HepG2 (cell line): ENCODE results near the gene DSG4. TPM values are rescaled to one million over a fixed set of nuclear protein-coding genes. Genes with fewer than 3 reads are reported as not detected.
A peak's percentile ranks its signal among the peaks of the same experiment; 100 is the strongest.

Experiments
- ATAC-seq: fragments of 200-7000 bp; cut with Tn5 transposase; 3 replicates; pipeline ENCODE4 v1.9.1; 2020; ENCODE audit warnings: mild to moderate bottlenecking, moderate library complexity
- BruUV-seq: library from RNA; stranded (reverse); fragments of 400-500 nt; replicated peaks from 2 replicates; lab custom pipeline; 2021; lab: Mats Ljungman, UMichigan
- CTCF ChIA-PET: fragments of 300-600 bp; formaldehyde crosslinking; extraction: SDS; loops from one replicate; lab custom pipeline; 2021; ENCODE audit warnings: low total read pairs, inconsistent platforms, low intra/inter-chr PET ratio; lab: Yijun Ruan, JAX
- POLR2A ChIA-PET: fragments of 350-600 bp; sonication (Branson Sonifier 250); formaldehyde crosslinking; loops from one replicate; lab custom pipeline; 2020; ENCODE audit warnings: antibody characterized with exemption, inconsistent platforms; lab: Yijun Ruan, JAX
- DNase-seq: peaks from one replicate; pipeline ENCODE4 v3.0.0-alpha.2; 2015; ENCODE audit warnings: low spot score
- FAIRE-seq: peaks from 3 replicates; lab custom pipeline; 2011; peaks lifted over from hg19 to GRCh38; lab: Jason Lieb, UNC
- H2AFZ ChIP-seq: one replicate; pipeline ENCODE4 v1.6.1; 2011; ENCODE audit warnings: low read length, inconsistent platforms
- H3K27ac ChIP-seq: fragments of 300-600 bp; 3 replicates; pipeline ENCODE4 v1.8.0; 2011; ENCODE audit warnings: mixed run types, mild to moderate bottlenecking, mixed read lengths, low read length, inconsistent platforms; ENCODE audit not compliant: insufficient read depth; ENCODE audit errors: extremely low read length
- H3K27me3 ChIP-seq, 2 experiments: fragments of 200-600 bp in 1 of 2; 2 replicates in 1 of 2; 3 replicates in 1 of 2; pipeline versions ENCODE4 v1.6.0 to v1.8.0; 2011; ENCODE audit warnings: low read length in 2 of 2, mild to moderate bottlenecking in 2 of 2, moderate library complexity in 2 of 2, inconsistent platforms in 1 of 2; ENCODE audit not compliant: insufficient read depth in 2 of 2, control insufficient read depth in 1 of 2
- H3K36me3 ChIP-seq, 2 experiments: fragments of 200-600 bp in 1 of 2; replicated peaks in 1 of 2; 2 replicates in 1 of 2; 3 replicates in 1 of 2; pipeline versions ENCODE4 v1.5.1 to v1.8.0; 2011; ENCODE audit warnings: low read length in 2 of 2, inconsistent platforms in 1 of 2; ENCODE audit not compliant: insufficient read depth in 2 of 2, control insufficient read depth in 1 of 2
- H3K4me1 ChIP-seq: 2 replicates; pipeline ENCODE4 v1.5.1; 2012; ENCODE audit warnings: low read length, inconsistent platforms; ENCODE audit not compliant: insufficient read depth
- H3K4me2 ChIP-seq: 2 replicates; pipeline ENCODE4 v1.6.0; 2011; ENCODE audit warnings: low read depth, low read length, inconsistent platforms
- H3K4me3 ChIP-seq, 3 experiments: fragments of 200-600 bp in 1 of 3; sonication (generic), shearing (Covaris generic) in 1 of 3; replicated peaks in 1 of 3; 2 replicates each; pipeline ENCODE4 v1.5.1; 2011 to 2016; ENCODE audit warnings: low read length in 3 of 3, inconsistent platforms in 2 of 3, low read depth in 2 of 3, mild to moderate bottlenecking in 2 of 3, control low read depth in 1 of 3, mixed read lengths in 1 of 3; ENCODE audit not compliant: insufficient read depth in 1 of 3
- H3K79me2 ChIP-seq: one replicate; pipeline ENCODE4 v1.6.1; 2011; ENCODE audit warnings: low read length, inconsistent platforms; ENCODE audit not compliant: insufficient read depth
- H3K9ac ChIP-seq: 2 replicates; pipeline ENCODE4 v1.6.0; 2011; ENCODE audit warnings: mild to moderate bottlenecking, low read depth, low read length, inconsistent platforms; ENCODE audit not compliant: insufficient read depth
- H3K9me3 ChIP-seq: 2 replicates; pipeline ENCODE4 v1.5.1; 2012; ENCODE audit warnings: mild to moderate bottlenecking, low read length
- H4K20me1 ChIP-seq: 2 replicates; pipeline ENCODE4 v1.6.0; 2011; ENCODE audit warnings: inconsistent platforms, mild to moderate bottlenecking, low read length, moderate library complexity; ENCODE audit not compliant: insufficient read depth
- CEBPG ChIP-seq: IDR thresholded peaks from 2 replicates; pipeline ENCODE4 v1.6.1; 2016
- MAFK ChIP-seq, 2 experiments: IDR thresholded peaks in 1 of 2; conservative IDR thresholded peaks in 1 of 2; 2 replicates each; pipeline ENCODE4 v1.6.1; 2011; ENCODE audit warnings: improper control_type of control experiment in 2 of 2, low read length in 2 of 2
- PRDM4 ChIP-seq: sonication (generic); formaldehyde crosslinking; IDR thresholded peaks from 2 replicates; pipeline ENCODE4 v1.9.0; 2021; ENCODE audit warnings: missing genetic modification reagents, borderline replicate concordance
- RAD21 ChIP-seq: fragments of 450-650 bp; formaldehyde crosslinking; IDR thresholded peaks from 2 replicates; pipeline ENCODE4 v1.5.0; 2020; ENCODE audit warnings: mild to moderate bottlenecking
- RAD51 ChIP-seq: fragments of 450-650 bp; IDR thresholded peaks from 2 replicates; pipeline ENCODE4 v1.6.1; 2016; ENCODE audit warnings: borderline replicate concordance
- RBM22 ChIP-seq: fragments of 200-400 bp; formaldehyde crosslinking; optimal IDR thresholded peaks from 2 replicates; pipeline ENCODE3; 2017; ENCODE audit warnings: mild to moderate bottlenecking, low read length, moderate library complexity
- SP5 ChIP-seq: IDR thresholded peaks from 2 replicates; pipeline ENCODE4 v1.6.1; 2016; ENCODE audit warnings: low read depth, borderline replicate concordance
- SRF ChIP-seq: IDR thresholded peaks from 2 replicates; pipeline ENCODE4 v1.6.1; 2011; ENCODE audit warnings: mild to moderate bottlenecking, low read depth, low read length, moderate library complexity
- TFDP1 ChIP-seq: IDR thresholded peaks from 2 replicates; pipeline ENCODE4 v1.6.1; 2016; ENCODE audit warnings: missing compliant biosample characterization, missing genetic modification reagents, borderline replicate concordance
- TOPORS ChIP-seq: sonication (generic); formaldehyde crosslinking; IDR thresholded peaks from 2 replicates; pipeline ENCODE4 v1.8.0; 2023; ENCODE audit warnings: mild to moderate bottlenecking, missing genetic modification reagents
- UBTF ChIP-seq: sonication (generic); formaldehyde crosslinking; IDR thresholded peaks from 2 replicates; pipeline ENCODE4 v1.4.0; 2020; ENCODE audit warnings: mild to moderate bottlenecking, missing genetic modification reagents
- ZBTB7A ChIP-seq: sonication (generic); formaldehyde crosslinking; IDR thresholded peaks from 2 replicates; pipeline ENCODE4 v1.8.0; 2022; ENCODE audit warnings: mild to moderate bottlenecking, missing genetic modification reagents
- ZFX ChIP-seq: sonication (generic); formaldehyde crosslinking; IDR thresholded peaks from 2 replicates; pipeline ENCODE4 v1.4.0; 2020; ENCODE audit warnings: mild to moderate bottlenecking, low read depth, missing genetic modification reagents, moderate library complexity
- ZNF143 ChIP-seq: sonication (generic); formaldehyde crosslinking; IDR thresholded peaks from 2 replicates; pipeline ENCODE4 v1.4.0; 2020; ENCODE audit warnings: missing genetic modification reagents
- ZNF775 ChIP-seq: sonication (generic); formaldehyde crosslinking; IDR thresholded peaks from 2 replicates; pipeline ENCODE4 v1.4.0; 2020; ENCODE audit warnings: missing genetic modification reagents, mild to moderate bottlenecking, moderate library complexity, borderline replicate concordance
- WGBS: methylation state at CpG from one replicate; pipeline ENCODE4 v1.1.6; 2017; ENCODE audit warnings: low lambda C conversion rate; 5-methylcytosine and 5-hydroxymethylcytosine counted together
- in situ Hi-C: cut with HindIII; loops from 2 replicates; pipeline ENCODE4 v1.10.0; 2017; ENCODE audit warnings: low pct_unique_long_range_greater_than_20kb; ENCODE audit not compliant: extremely low pct_ligation_motif_present
- intact Hi-C: fragments of 100-400 bp; cut with micrococcal nuclease; formaldehyde crosslinking; loops from one replicate; pipeline ENCODE4 v1.10.0; 2022; ENCODE audit not compliant: unreplicated experiment
- polyA plus RNA-seq, 8 experiments: library from polyadenylated mRNA; depleted of rRNA in 3 of 8; stranded (reverse) in 7 of 8; unstranded in 1 of 8; fragments of >200 nt; fragmentation: Illumina TruSeq in 4 of 8; extraction: Trizol in 4 of 8; gene quantifications; 2 replicates each; pipeline versions ENCODE4 v1.2.1 to v1.2.3, GENCODE V29; 2011 to 2016; ENCODE audit warnings: low read depth in 4 of 8, missing spikeins in 1 of 8, mixed read lengths in 1 of 8; ENCODE audit not compliant: insufficient read depth in 1 of 8
- total RNA-seq, 5 experiments: library from RNA; depleted of rRNA; stranded (reverse); fragments of >200 nt; fragmentation: Illumina TruSeq; extraction: Trizol; gene quantifications; 2 replicates each; pipeline ENCODE4 v1.2.3, GENCODE V29; 2016; ENCODE audit warnings: low read depth in 1 of 5
- TF ChIP-seq, protein P1 (sequence below): sonication (generic); formaldehyde crosslinking; IDR thresholded peaks from 2 replicates; pipeline ENCODE4 v1.4.0; 2020; ENCODE audit warnings: low read depth, mild to moderate bottlenecking, missing genetic modification reagents

DSG4 gene
- total and polyA plus RNA-seq, 2 of the 13 experiments (the other 11 are each of a cell fraction or from before 2014, with no cell fraction given) = 0.07 TPM; not detected in 1

DNA sequence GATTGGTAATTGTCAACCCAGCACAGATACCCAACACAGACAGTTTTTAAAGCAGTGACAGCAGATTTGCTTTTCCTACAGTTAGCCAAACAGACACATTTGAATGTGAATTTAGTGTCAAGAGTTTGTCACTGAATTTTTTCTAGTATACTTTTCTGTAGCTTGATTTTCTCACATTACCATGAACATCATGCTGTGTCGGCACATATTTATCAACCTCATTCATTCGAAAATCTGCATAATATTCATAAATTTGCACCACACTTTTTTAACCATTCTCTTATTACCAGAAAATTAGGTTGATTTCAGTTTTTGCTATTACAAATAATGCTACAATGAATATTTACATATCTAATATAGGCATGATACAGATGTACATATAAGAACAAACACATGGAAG is 43.9 kb downstream of the DSG4 start (continued):
- TF ChIP-seq TFDP1 (CRISPR knock-in tag) = no peak
- no peak for TF ChIP-seq PRDM4 (CRISPR knock-in tag)
- TF ChIP-seq RBM22 = no peak
- TF ChIP-seq MAFK (conservative IDR thresholded peaks at IDR 0.05 in 1 of 2, IDR thresholded peaks at IDR 0.05 in 1 of 2; ENCODE audit: low read length in 2 of 2) = peak; percentile 61 to 79; a peak in 3 of 4 replicates

DNA sequence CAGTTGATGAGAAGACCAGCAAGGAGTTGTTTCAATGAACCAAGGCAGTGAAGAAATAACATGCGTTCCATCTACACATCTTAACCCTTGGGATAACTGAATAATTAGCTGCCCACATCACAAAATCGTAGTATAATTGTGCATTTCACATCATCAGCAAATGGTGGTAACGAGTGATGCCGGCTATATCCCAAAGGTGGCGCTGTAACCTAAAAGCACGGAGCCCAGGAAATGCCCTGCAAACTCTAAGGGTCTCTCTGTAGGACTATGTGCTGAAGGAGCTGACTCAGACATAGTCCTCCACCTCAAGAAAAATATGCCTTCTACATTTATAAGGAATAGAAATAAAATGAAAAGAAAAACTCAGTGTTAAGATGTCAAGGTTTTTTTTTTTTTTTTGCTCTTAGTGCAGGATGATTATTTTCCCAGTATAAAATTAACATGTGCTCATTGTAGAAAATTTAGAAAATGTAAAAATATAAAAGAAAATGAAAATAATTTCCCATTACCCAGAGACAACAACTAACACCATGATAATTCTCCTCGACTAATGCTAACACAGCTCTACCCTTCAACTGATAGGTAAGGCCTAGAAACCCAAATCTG is 47.9 kb downstream of the DSG4 start:
- no peaks in the 10 kb centered on the region for H3K79me2 ChIP-seq
- H3K4me3 ChIP-seq = no peak overlapping the region
- H3K36me3 ChIP-seq = no peaks in the 10 kb centered on the region
- H4K20me1 ChIP-seq = no peaks in the 10 kb centered on the region
- ChIA-PET CTCF (no interaction called here), POLR2A (no interaction called here)
- WGBS = 17% methylated on average over 7 of the region's 7 CpGs
- H3K27me3 ChIP-seq = no peaks in the 10 kb centered on the region
- no peak overlapping the region for H3K27ac ChIP-seq
- intact Hi-C loops = loop anchor here (1.0 to 10.0 kb wide), 5 partner anchors 82 to 430 kb away; no protein-coding TSS in a partner anchor
- peak; percentile 36 for FAIRE-seq
- H3K4me2 ChIP-seq = no peak overlapping the region
- no peak overlapping the region for H2AFZ ChIP-seq
- peak; percentile 10 for DNase-seq
- peak; percentile 76; the same call in 2 of the 3 replicates for ATAC-seq
- no peaks in the 10 kb centered on the region for H3K9me3 ChIP-seq
- H3K9ac ChIP-seq = no peak overlapping the region
- in situ Hi-C loops = no loop called here
- peaks cover 8% of the 10 kb centered on the region; the same call in 1 of the 2 replicates for H3K4me1 ChIP-seq
- BruUV-seq = no TSS peak
- TF ChIP-seq UBTF (CRISPR knock-in tag) (no peak), RAD21 (CRISPR knock-in tag) (peak; percentile 52), TOPORS (CRISPR knock-in tag) (no peak), ZNF143 (no peak), ZNF775 (CRISPR knock-in tag) (no peak), ZFX (CRISPR knock-in tag) (no peak), SRF (no peak), SP5 (no peak), ZBTB7A (CRISPR knock-in tag) (no peak), CEBPG (CRISPR knock-in tag) (no peak), RAD51 (no peak)
- TF ChIP-seq, protein P1, sequence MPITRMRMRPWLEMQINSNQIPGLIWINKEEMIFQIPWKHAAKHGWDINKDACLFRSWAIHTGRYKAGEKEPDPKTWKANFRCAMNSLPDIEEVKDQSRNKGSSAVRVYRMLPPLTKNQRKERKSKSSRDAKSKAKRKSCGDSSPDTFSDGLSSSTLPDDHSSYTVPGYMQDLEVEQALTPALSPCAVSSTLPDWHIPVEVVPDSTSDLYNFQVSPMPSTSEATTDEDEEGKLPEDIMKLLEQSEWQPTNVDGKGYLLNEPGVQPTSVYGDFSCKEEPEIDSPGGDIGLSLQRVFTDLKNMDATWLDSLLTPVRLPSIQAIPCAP = no peak
